Left lung (tissue), 10 donors: ENCODE data around the gene SIPA1L2. TPM values are rescaled to one million over a fixed set of nuclear protein-coding genes. Genes with fewer than 3 reads are reported as not detected.

Experiments used
- ATAC-seq: fragments of 200-7000 bp; cut with Tn5 transposase; one replicate; pipeline ENCODE4 v1.9.1; 2020; ENCODE audit warnings: moderate library complexity
- DNase-seq, 4 donors: peaks; one replicate each; pipeline ENCODE4 v3.0.0-alpha.2; 2013 to 2020
- H3K27ac ChIP-seq, 2 donors: fragments of 200-600 bp; sonication (generic) in 1 of 2; one replicate each; pipeline versions ENCODE4 v1.5.0 to v1.8.0; 2020 to 2021
- H3K27me3 ChIP-seq, 2 donors: fragments of 200-600 bp; sonication (generic) in 1 of 2; one replicate each; pipeline versions ENCODE4 v1.5.0 to v1.8.0; 2020 to 2021
- H3K36me3 ChIP-seq, 2 donors: fragments of 200-600 bp; sonication (generic) in 1 of 2; one replicate each; pipeline versions ENCODE4 v1.5.0 to v1.8.0; 2020 to 2021
- H3K4me1 ChIP-seq, 2 donors: fragments of 200-600 bp; one replicate each; pipeline ENCODE4 v1.8.0; 2021
- H3K4me3 ChIP-seq, 2 donors: fragments of 200-600 bp; sonication (generic) in 1 of 2; one replicate each; pipeline versions ENCODE4 v1.5.0 to v1.8.0; 2020 to 2021; ENCODE audit warnings: mild to moderate bottlenecking in 1 of 2
- H3K9me3 ChIP-seq, 2 donors: fragments of 200-600 bp; sonication (generic) in 1 of 2; one replicate each; pipeline versions ENCODE4 v1.5.0 to v1.8.0; 2020 to 2021
- intact Hi-C, 2 donors: fragments of 100-400 bp; cut with DNase I; formaldehyde crosslinking; loops; one replicate each; pipeline versions ENCODE4 v1.11.2 to v1.14.2; 2022
- polyA plus RNA-seq, 6 donors: library from polyadenylated mRNA; unstranded; fragments of 120-200 nt; gene quantifications; one replicate each; pipeline ENCODE4 v1.2.1, GENCODE V29; 2013; ENCODE audit not compliant: insufficient read length in 6 of 6
- total RNA-seq, 2 donors: library from RNA; stranded (reverse); fragmentation: NEBNext Ultra II Directional; extraction: Animal tissue kit (Norgen Biotek cat#: 25700); gene quantifications; one replicate each; pipeline ENCODE4 v1.2.1, GENCODE V29; 2021
- TF ChIP-seq, protein P1 (sequence below), 2 donors: fragments of 200-600 bp; sonication (generic) in 1 of 2; IDR thresholded peaks; one replicate each; pipeline versions ENCODE4 v1.5.0 to v1.8.0; 2021; ENCODE audit warnings: antibody characterized with exemption in 2 of 2
- donor health status: DM: no; HTN: yes; CAD: no.
- donor health status: DM: no; HTN: no; CAD: no.

SIPA1L2 gene
- total and polyA plus RNA-seq, 8 donors: 19.4 to 29.3 (median 26.9) TPM

DNA sequence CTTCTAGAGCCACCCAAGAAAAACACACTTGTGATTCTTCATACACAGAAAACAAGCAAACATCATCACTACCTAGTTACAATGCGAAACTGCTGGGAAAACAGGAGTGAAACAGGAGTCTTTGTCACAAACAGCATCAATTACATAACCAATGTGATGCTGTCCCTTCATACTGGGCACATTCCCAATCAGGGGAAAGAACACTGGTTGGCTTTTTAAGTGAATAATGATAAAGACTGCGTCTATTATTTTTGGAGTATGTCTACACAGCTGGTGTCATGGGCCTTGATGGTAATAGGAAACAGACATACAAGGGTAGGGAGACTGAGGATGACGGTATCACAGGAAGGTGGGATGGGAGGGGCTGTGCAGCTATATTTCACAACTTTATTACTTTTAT lies 43.3 kb downstream of the SIPA1L2 start:
- intact Hi-C loops: no loop called here
- DNase-seq (no peak), ATAC-seq (no peak)
- no peaks in the 10 kb centered on the region for H3K36me3 ChIP-seq
- no peaks in the 10 kb centered on the region for H3K27me3 ChIP-seq
- no peaks in the 10 kb centered on the region for H3K9me3 ChIP-seq
- no peak overlapping the region for H3K27ac ChIP-seq
- TF ChIP-seq, protein P1, sequence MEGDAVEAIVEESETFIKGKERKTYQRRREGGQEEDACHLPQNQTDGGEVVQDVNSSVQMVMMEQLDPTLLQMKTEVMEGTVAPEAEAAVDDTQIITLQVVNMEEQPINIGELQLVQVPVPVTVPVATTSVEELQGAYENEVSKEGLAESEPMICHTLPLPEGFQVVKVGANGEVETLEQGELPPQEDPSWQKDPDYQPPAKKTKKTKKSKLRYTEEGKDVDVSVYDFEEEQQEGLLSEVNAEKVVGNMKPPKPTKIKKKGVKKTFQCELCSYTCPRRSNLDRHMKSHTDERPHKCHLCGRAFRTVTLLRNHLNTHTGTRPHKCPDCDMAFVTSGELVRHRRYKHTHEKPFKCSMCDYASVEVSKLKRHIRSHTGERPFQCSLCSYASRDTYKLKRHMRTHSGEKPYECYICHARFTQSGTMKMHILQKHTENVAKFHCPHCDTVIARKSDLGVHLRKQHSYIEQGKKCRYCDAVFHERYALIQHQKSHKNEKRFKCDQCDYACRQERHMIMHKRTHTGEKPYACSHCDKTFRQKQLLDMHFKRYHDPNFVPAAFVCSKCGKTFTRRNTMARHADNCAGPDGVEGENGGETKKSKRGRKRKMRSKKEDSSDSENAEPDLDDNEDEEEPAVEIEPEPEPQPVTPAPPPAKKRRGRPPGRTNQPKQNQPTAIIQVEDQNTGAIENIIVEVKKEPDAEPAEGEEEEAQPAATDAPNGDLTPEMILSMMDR (IDR thresholded peaks at IDR 0.05): no peak
- H3K4me3 ChIP-seq: no peak overlapping the region
- peaks cover 5 to 52% of the 10 kb centered on the region in 2 donors for H3K4me1 ChIP-seq

DNA sequence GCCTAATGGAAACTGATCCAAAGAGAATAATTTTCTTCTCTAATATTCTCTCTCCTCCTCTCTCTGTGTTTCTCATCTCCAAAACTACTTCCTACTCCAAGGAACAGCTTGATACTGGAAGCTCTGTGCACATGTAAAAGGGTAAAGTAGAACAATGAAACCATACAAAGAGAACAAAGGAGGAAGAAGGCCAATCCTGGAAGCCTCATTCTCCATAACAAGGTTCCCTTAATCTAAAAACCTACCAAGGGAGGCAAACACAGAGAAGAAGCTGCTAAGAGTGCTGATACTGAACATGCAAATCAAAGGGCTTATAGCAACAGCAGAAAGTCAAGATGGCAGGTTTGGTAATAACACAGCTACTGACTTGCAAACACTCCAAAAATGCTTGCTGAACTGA lies 44.4 kb downstream of the SIPA1L2 start:
- intact Hi-C loops: no loop called here
- TF ChIP-seq, protein P1 (IDR thresholded peaks at IDR 0.05): no peak
- peak overlapping the region in 1 of 2 donors; percentile 21 for H3K27ac ChIP-seq
- H3K4me3 ChIP-seq: no peak overlapping the region
- H3K9me3 ChIP-seq: no peaks in the 10 kb centered on the region
- H3K36me3 ChIP-seq: no peaks in the 10 kb centered on the region
- DNase-seq: no peak
- H3K4me1 ChIP-seq: peaks cover 0 to 43% of the 10 kb centered on the region in 2 donors
- ATAC-seq: no peak
- no peaks in the 10 kb centered on the region for H3K27me3 ChIP-seq

DNA sequence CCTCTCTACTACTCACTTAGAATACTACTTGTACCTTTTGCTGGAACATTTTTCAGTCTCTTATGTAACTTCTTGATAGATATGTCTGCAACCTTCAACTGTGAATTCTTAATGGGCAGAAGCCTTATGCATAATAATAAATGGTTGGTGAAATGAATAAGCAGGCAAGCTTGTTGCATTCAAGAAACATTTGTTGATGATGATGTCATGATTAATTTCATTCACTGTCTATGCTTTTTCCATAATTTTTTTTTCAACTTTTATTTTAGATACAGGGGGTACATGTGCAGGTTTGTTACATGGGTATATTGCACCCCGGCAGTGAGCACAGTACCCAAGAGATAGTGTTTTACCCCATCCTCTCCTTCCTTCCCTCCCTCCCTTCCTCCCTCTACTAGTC lies 48.0 kb downstream of the SIPA1L2 start:
- intact Hi-C loops: no loop called here

More for the DNA sequence above, 48.0 kb downstream of the SIPA1L2 start:
- no peak for ATAC-seq
- no peak overlapping the region for H3K27ac ChIP-seq
- peaks cover 13 to 49% of the 10 kb centered on the region in 2 donors for H3K4me1 ChIP-seq
- TF ChIP-seq, protein P1 (IDR thresholded peaks at IDR 0.05): no peak
- no peaks in the 10 kb centered on the region for H3K36me3 ChIP-seq
- H3K4me3 ChIP-seq: no peak overlapping the region
- DNase-seq: no peak
- no peaks in the 10 kb centered on the region for H3K27me3 ChIP-seq
- H3K9me3 ChIP-seq: no peaks in the 10 kb centered on the region

Other genes starting within 250 kb of the SIPA1L2 start
- 1 to 10 TPM; 2.4 to 2.7 TPM for gene MAP10, start 175.3 kb upstream of the SIPA1L2 start, total RNA-seq
- 1 to 10 TPM; 3.7 to 7.0 (median 6.1) TPM for gene MAP10, start 175.3 kb upstream of the SIPA1L2 start, polyA plus RNA-seq